OCI-LY7 (cell line): ENCODE data around the gene TMPRSS6.

Experiments used
- EZH2phosphoT487 ChIP-seq: fragments of 200-600 bp; sonication (generic); IDR thresholded peaks from 2 replicates; pipeline ENCODE4 v1.6.1; 2018; ENCODE audit warnings: low read depth, borderline replicate concordance, mild to moderate bottlenecking, mixed run types, antibody characterized with exemption, low read length, moderate library complexity, mixed read lengths
- TF ChIP-seq, protein P1 (sequence below): fragments of 200-600 bp; sonication (generic); conservative IDR thresholded peaks from 2 replicates; pipeline ENCODE4 v1.5.1; 2014; ENCODE audit warnings: mild to moderate bottlenecking, antibody characterized with exemption, low read length, moderate library complexity, mixed read lengths

DNA sequence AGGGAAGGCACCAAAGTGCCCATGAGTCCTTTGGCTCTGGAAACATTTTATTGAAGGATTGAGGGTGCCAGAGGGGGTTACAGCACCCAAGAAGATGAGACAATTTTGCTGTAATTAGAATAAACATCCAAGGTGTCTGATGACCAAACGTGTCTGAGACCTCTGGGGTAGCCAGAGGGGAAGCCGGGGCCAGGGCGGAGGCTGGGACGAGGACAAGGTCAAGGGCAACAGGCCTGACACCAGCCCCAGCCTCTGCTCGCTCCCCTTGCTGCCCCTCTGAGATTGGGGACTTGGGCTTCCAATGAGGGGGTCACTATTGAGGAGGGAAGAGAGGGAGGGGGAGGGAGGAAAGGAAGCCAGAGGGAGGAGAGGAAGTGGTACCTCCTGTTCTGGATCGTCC lies 25.6 kb downstream of the TMPRSS6 start:
- TF ChIP-seq, protein P1, sequence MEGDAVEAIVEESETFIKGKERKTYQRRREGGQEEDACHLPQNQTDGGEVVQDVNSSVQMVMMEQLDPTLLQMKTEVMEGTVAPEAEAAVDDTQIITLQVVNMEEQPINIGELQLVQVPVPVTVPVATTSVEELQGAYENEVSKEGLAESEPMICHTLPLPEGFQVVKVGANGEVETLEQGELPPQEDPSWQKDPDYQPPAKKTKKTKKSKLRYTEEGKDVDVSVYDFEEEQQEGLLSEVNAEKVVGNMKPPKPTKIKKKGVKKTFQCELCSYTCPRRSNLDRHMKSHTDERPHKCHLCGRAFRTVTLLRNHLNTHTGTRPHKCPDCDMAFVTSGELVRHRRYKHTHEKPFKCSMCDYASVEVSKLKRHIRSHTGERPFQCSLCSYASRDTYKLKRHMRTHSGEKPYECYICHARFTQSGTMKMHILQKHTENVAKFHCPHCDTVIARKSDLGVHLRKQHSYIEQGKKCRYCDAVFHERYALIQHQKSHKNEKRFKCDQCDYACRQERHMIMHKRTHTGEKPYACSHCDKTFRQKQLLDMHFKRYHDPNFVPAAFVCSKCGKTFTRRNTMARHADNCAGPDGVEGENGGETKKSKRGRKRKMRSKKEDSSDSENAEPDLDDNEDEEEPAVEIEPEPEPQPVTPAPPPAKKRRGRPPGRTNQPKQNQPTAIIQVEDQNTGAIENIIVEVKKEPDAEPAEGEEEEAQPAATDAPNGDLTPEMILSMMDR: no peak
- no peak for TF ChIP-seq EZH2phosphoT487
